ENCODE measurements around the gene NCAPD3. TPM values are rescaled to one million over a fixed set of nuclear protein-coding genes. Genes with fewer than 3 reads are reported as not detected.
"Not testable (repeated sequence)": the region's sequence is repeated elsewhere in the genome, so short reads cannot be mapped to it uniquely, and the experiment has no call there.

NCAPD3 gene
- total RNA-seq, 1 donor from 2014 or later: 21.7 TPM

GRCh38 chr11:134258577-134258976 is 34.8 kb upstream of the NCAPD3 start:
- H3K27ac Mint-ChIP-seq (ENCODE audit: unreplicated experiment): no peak overlapping the region
- H3K27me3 Mint-ChIP-seq (ENCODE audit: unreplicated experiment): no peaks in the 10 kb centered on the region
- no peaks in the 10 kb centered on the region for H3K9me3 Mint-ChIP-seq (ENCODE audit: unreplicated experiment)
- H3K4me3 Mint-ChIP-seq (ENCODE audit: unreplicated experiment): no peak overlapping the region
- H3K36me3 Mint-ChIP-seq (ENCODE audit: unreplicated experiment): peaks cover 19% of the 10 kb centered on the region
- peaks cover 10% of the 10 kb centered on the region for H3K4me1 Mint-ChIP-seq (ENCODE audit: unreplicated experiment)
- no peak for DNase-seq (ENCODE audit: extremely low spot score, unreplicated experiment)
- TF ChIP-seq CTCF (IDR thresholded peaks at IDR 0.05): no peak

GRCh38 chr11:134257101-134257500 is 33.3 kb upstream of the NCAPD3 start:
- Mint-ChIP-seq H3K27ac (ENCODE audit: unreplicated experiment) (no peak overlapping the region), H3K27me3 (ENCODE audit: unreplicated experiment) (no peaks in the 10 kb centered on the region), H3K4me1 (ENCODE audit: unreplicated experiment) (peaks cover 14% of the 10 kb centered on the region), H3K4me3 (ENCODE audit: unreplicated experiment) (no peak overlapping the region), H3K36me3 (ENCODE audit: unreplicated experiment) (peaks cover 17% of the 10 kb centered on the region), H3K9me3 (ENCODE audit: unreplicated experiment) (no peaks in the 10 kb centered on the region)
- no peak for TF ChIP-seq CTCF (IDR thresholded peaks at IDR 0.05)
- DNase-seq (ENCODE audit: extremely low spot score, unreplicated experiment): no peak

- not testable (repeated sequence) for H3K4me3 Mint-ChIP-seq (ENCODE audit: unreplicated experiment); H3K27me3 Mint-ChIP-seq (ENCODE audit: unreplicated experiment); DNase-seq (ENCODE audit: extremely low spot score, unreplicated experiment); H3K27ac Mint-ChIP-seq (ENCODE audit: unreplicated experiment); H3K9me3 Mint-ChIP-seq (ENCODE audit: unreplicated experiment)
- Mint-ChIP-seq H3K4me1 (ENCODE audit: unreplicated experiment) (peaks cover 20% of the 10 kb centered on the region), H3K36me3 (ENCODE audit: unreplicated experiment) (peaks cover 14% of the 10 kb centered on the region)
Measured at GRCh38 chr11:134255184-134255561, 31.4 kb upstream of the NCAPD3 start.

GRCh38 chr11:134254433-134255183 is 30.8 kb upstream of the NCAPD3 start:
- no peak overlapping the region for H3K27ac Mint-ChIP-seq (ENCODE audit: unreplicated experiment)
- no peak for DNase-seq (ENCODE audit: extremely low spot score, unreplicated experiment)
- H3K36me3 Mint-ChIP-seq (ENCODE audit: unreplicated experiment): peaks cover 11% of the 10 kb centered on the region
- H3K4me1 Mint-ChIP-seq (ENCODE audit: unreplicated experiment): peaks cover 20% of the 10 kb centered on the region
- H3K4me3 Mint-ChIP-seq (ENCODE audit: unreplicated experiment): peak overlapping the region; percentile 86
- H3K27me3 Mint-ChIP-seq (ENCODE audit: unreplicated experiment): no peaks in the 10 kb centered on the region
- no peaks in the 10 kb centered on the region for H3K9me3 Mint-ChIP-seq (ENCODE audit: unreplicated experiment)
- TF ChIP-seq CTCF (IDR thresholded peaks at IDR 0.05): no peak

GRCh38 chr11:134253188-134253993 is 29.6 kb upstream of the NCAPD3 start, which contains the start of the genes ACAD8 and THYN1:
Gene ACAD8, plus strand, starts transcription at chr11:134253568. Its CDS starts 33 bp downstream, at chr11:134253601.
Gene THYN1, minus strand, starts transcription at chr11:134253352. Its CDS starts 470 bp downstream, at chr11:134252882.
- no peak for TF ChIP-seq CTCF (IDR thresholded peaks at IDR 0.05)
- peaks cover 12% of the 10 kb centered on the region for H3K36me3 Mint-ChIP-seq (ENCODE audit: unreplicated experiment)
- H3K27me3 Mint-ChIP-seq (ENCODE audit: unreplicated experiment): no peaks in the 10 kb centered on the region
- H3K4me1 Mint-ChIP-seq (ENCODE audit: unreplicated experiment): peaks cover 20% of the 10 kb centered on the region
- peak; percentile 98 for DNase-seq (ENCODE audit: extremely low spot score, unreplicated experiment)
- H3K27ac Mint-ChIP-seq (ENCODE audit: unreplicated experiment): peak within 1 kb of the TSS; percentile 73
- H3K9me3 Mint-ChIP-seq (ENCODE audit: unreplicated experiment): no peaks in the 10 kb centered on the region
- H3K4me3 Mint-ChIP-seq (ENCODE audit: unreplicated experiment): peak within 1 kb of the TSS; percentile 86
